ENCODE results near the gene IGLL5.

Gene IGLL5

GRCh38 chr22:22878801-22879674 lies 8.6 kb upstream of the IGLL5 start:
- no peaks in the 10 kb centered on the region for H3K79me1 ChIP-seq (ENCODE audit: low read length)
- H3K14ac ChIP-seq (ENCODE audit: low read length): no peak overlapping the region
- H3K23ac ChIP-seq (ENCODE audit: low read length): no peak overlapping the region
- H3K9me3 ChIP-seq (ENCODE audit: insufficient read depth, low read depth, low read length): peaks cover 4% of the 10 kb centered on the region
- no peak overlapping the region for H3K9ac ChIP-seq (ENCODE audit: low read length)
- no peak overlapping the region for H3K27ac ChIP-seq (ENCODE audit: low read depth, low read length)
- no peaks in the 10 kb centered on the region for H3K4me1 ChIP-seq (ENCODE audit: control insufficient read depth in 1 of 2, insufficient read depth in 2 of 2, low read length in 2 of 2)
- no peak overlapping the region for H4K91ac ChIP-seq (ENCODE audit: low read depth, low read length)
- H4K8ac ChIP-seq (ENCODE audit: low read depth, low read length): no peak overlapping the region
- no peak overlapping the region for H2BK12ac ChIP-seq (ENCODE audit: low read length)
- H3K4me2 ChIP-seq (ENCODE audit: low read length): no peak overlapping the region
- no peak overlapping the region for H2AFZ ChIP-seq (ENCODE audit: insufficient read depth, low read length, poor library complexity)
- WGBS (ENCODE audit: extremely low coverage, insufficient coverage, insufficient read length): no CpG with 5 or more reads among the region's 11 CpGs
- no peak overlapping the region for H2BK5ac ChIP-seq (ENCODE audit: low read depth, low read length, poor library complexity)
- H3K4ac ChIP-seq (ENCODE audit: low read depth, low read length): no peak overlapping the region
- no peaks in the 10 kb centered on the region for H3K79me2 ChIP-seq (ENCODE audit: control insufficient read depth, insufficient read depth, low read length, poor library complexity)
- H3K18ac ChIP-seq (ENCODE audit: low read length): no peak overlapping the region
- no peak overlapping the region for H2AK5ac ChIP-seq (ENCODE audit: low read length)
- H3K36me3 ChIP-seq (ENCODE audit: control insufficient read depth in 1 of 2, insufficient read depth in 2 of 2, low read length in 2 of 2): no peaks in the 10 kb centered on the region
- no peaks in the 10 kb centered on the region for H3K27me3 ChIP-seq (ENCODE audit: insufficient read depth, low read length)
- H4K12ac ChIP-seq (ENCODE audit: low read depth, low read length): no peak overlapping the region
- H3K4me3 ChIP-seq (ENCODE audit: low read depth, low read length): no peak overlapping the region
- H2BK120ac ChIP-seq (ENCODE audit: insufficient read depth, low read length, poor library complexity): no peak overlapping the region
- no peak for DNase-seq

- no CpG with 5 or more reads among the region's 5 CpGs for WGBS (ENCODE audit: extremely low coverage, insufficient coverage, insufficient read length)
- no peaks in the 10 kb centered on the region for H3K27me3 ChIP-seq (ENCODE audit: insufficient read depth, low read length)
Observed at GRCh38 chr22:22879675-22880155, 7.9 kb upstream of the IGLL5 start.

GRCh38 chr22:22880645-22881044 lies 7.0 kb upstream of the IGLL5 start:
- Histone ChIP-seq H3K27ac (ENCODE audit: low read depth, low read length) (no peak overlapping the region), H3K23ac (ENCODE audit: low read length) (no peak overlapping the region), H4K12ac (ENCODE audit: low read depth, low read length) (no peak overlapping the region), H3K79me2 (ENCODE audit: control insufficient read depth, insufficient read depth, low read length, poor library complexity) (no peaks in the 10 kb centered on the region), H2AFZ (ENCODE audit: insufficient read depth, low read length, poor library complexity) (no peak overlapping the region), H2BK120ac (ENCODE audit: insufficient read depth, low read length, poor library complexity) (no peak overlapping the region), H3K14ac (ENCODE audit: low read length) (no peak overlapping the region), H3K9me3 (ENCODE audit: insufficient read depth, low read depth, low read length) (peaks cover 4% of the 10 kb centered on the region), H2AK5ac (ENCODE audit: low read length) (no peak overlapping the region), H3K18ac (ENCODE audit: low read length) (no peak overlapping the region), H2BK12ac (ENCODE audit: low read length) (no peak overlapping the region), H3K4me2 (ENCODE audit: low read length) (no peak overlapping the region), H3K4me3 (ENCODE audit: low read depth, low read length) (no peak overlapping the region), H4K8ac (ENCODE audit: low read depth, low read length) (no peak overlapping the region), H3K9ac (ENCODE audit: low read length) (no peak overlapping the region), H3K4me1 (ENCODE audit: control insufficient read depth in 1 of 2, insufficient read depth in 2 of 2, low read length in 2 of 2) (no peaks in the 10 kb centered on the region), H3K36me3 (ENCODE audit: control insufficient read depth in 1 of 2, insufficient read depth in 2 of 2, low read length in 2 of 2) (no peaks in the 10 kb centered on the region), H3K4ac (ENCODE audit: low read depth, low read length) (no peak overlapping the region), H4K91ac (ENCODE audit: low read depth, low read length) (no peak overlapping the region), H3K27me3 (ENCODE audit: insufficient read depth, low read length) (no peaks in the 10 kb centered on the region), H2BK5ac (ENCODE audit: low read depth, low read length, poor library complexity) (no peak overlapping the region), H3K79me1 (ENCODE audit: low read length) (no peaks in the 10 kb centered on the region)
- DNase-seq: no peak
- no CpG with 5 or more reads among the region's 9 CpGs for WGBS (ENCODE audit: extremely low coverage, insufficient coverage, insufficient read length)

More at GRCh38 chr22:22879675-22880155, 7.9 kb upstream of the IGLL5 start:
- H3K79me1 ChIP-seq (ENCODE audit: low read length): no peaks in the 10 kb centered on the region
- H3K79me2 ChIP-seq (ENCODE audit: control insufficient read depth, insufficient read depth, low read length, poor library complexity): no peaks in the 10 kb centered on the region
- H3K14ac ChIP-seq (ENCODE audit: low read length): no peak overlapping the region
- H2BK12ac ChIP-seq (ENCODE audit: low read length): no peak overlapping the region
- no peak overlapping the region for H4K91ac ChIP-seq (ENCODE audit: low read depth, low read length)
- no peak overlapping the region for H4K12ac ChIP-seq (ENCODE audit: low read depth, low read length)
- H3K4me1 ChIP-seq (ENCODE audit: control insufficient read depth in 1 of 2, insufficient read depth in 2 of 2, low read length in 2 of 2): no peaks in the 10 kb centered on the region
- no peak overlapping the region for H2BK5ac ChIP-seq (ENCODE audit: low read depth, low read length, poor library complexity)
- no peak overlapping the region for H3K4ac ChIP-seq (ENCODE audit: low read depth, low read length)
- no peak overlapping the region for H3K27ac ChIP-seq (ENCODE audit: low read depth, low read length)
- H3K9ac ChIP-seq (ENCODE audit: low read length): peak overlapping the region; percentile 22
- H3K9me3 ChIP-seq (ENCODE audit: insufficient read depth, low read depth, low read length): peaks cover 4% of the 10 kb centered on the region
- no peak overlapping the region for H2AFZ ChIP-seq (ENCODE audit: insufficient read depth, low read length, poor library complexity)
- no peak for DNase-seq
- no peak overlapping the region for H3K18ac ChIP-seq (ENCODE audit: low read length)
- no peaks in the 10 kb centered on the region for H3K36me3 ChIP-seq (ENCODE audit: control insufficient read depth in 1 of 2, insufficient read depth in 2 of 2, low read length in 2 of 2)
- H2AK5ac ChIP-seq (ENCODE audit: low read length): no peak overlapping the region
- no peak overlapping the region for H3K4me2 ChIP-seq (ENCODE audit: low read length)
- no peak overlapping the region for H4K8ac ChIP-seq (ENCODE audit: low read depth, low read length)
- no peak overlapping the region for H3K4me3 ChIP-seq (ENCODE audit: low read depth, low read length)
- H2BK120ac ChIP-seq (ENCODE audit: insufficient read depth, low read length, poor library complexity): no peak overlapping the region
- H3K23ac ChIP-seq (ENCODE audit: low read length): peak overlapping the region; percentile 24

- Histone ChIP-seq H3K14ac (ENCODE audit: low read length) (no peak overlapping the region), H3K4me3 (ENCODE audit: low read depth, low read length) (no peak overlapping the region), H3K4me1 (ENCODE audit: control insufficient read depth in 1 of 2, insufficient read depth in 2 of 2, low read length in 2 of 2) (no peaks in the 10 kb centered on the region), H4K12ac (ENCODE audit: low read depth, low read length) (no peak overlapping the region), H2BK120ac (ENCODE audit: insufficient read depth, low read length, poor library complexity) (no peak overlapping the region), H2AK5ac (ENCODE audit: low read length) (no peak overlapping the region), H3K9me3 (ENCODE audit: insufficient read depth, low read depth, low read length) (peaks cover 4% of the 10 kb centered on the region), H3K27ac (ENCODE audit: low read depth, low read length) (no peak overlapping the region), H3K27me3 (ENCODE audit: insufficient read depth, low read length) (no peaks in the 10 kb centered on the region), H3K79me2 (ENCODE audit: control insufficient read depth, insufficient read depth, low read length, poor library complexity) (no peaks in the 10 kb centered on the region), H3K4ac (ENCODE audit: low read depth, low read length) (no peak overlapping the region), H3K4me2 (ENCODE audit: low read length) (no peak overlapping the region), H4K8ac (ENCODE audit: low read depth, low read length) (no peak overlapping the region), H3K9ac (ENCODE audit: low read length) (no peak overlapping the region), H4K91ac (ENCODE audit: low read depth, low read length) (no peak overlapping the region), H3K36me3 (ENCODE audit: control insufficient read depth in 1 of 2, insufficient read depth in 2 of 2, low read length in 2 of 2) (no peaks in the 10 kb centered on the region), H2BK12ac (ENCODE audit: low read length) (no peak overlapping the region), H2AFZ (ENCODE audit: insufficient read depth, low read length, poor library complexity) (no peak overlapping the region), H2BK5ac (ENCODE audit: low read depth, low read length, poor library complexity) (no peak overlapping the region), H3K23ac (ENCODE audit: low read length) (no peak overlapping the region), H3K18ac (ENCODE audit: low read length) (no peak overlapping the region), H3K79me1 (ENCODE audit: low read length) (no peaks in the 10 kb centered on the region)
- DNase-seq: peak; percentile 49 to 54
- no CpG with 5 or more reads among the region's 10 CpGs for WGBS (ENCODE audit: extremely low coverage, insufficient coverage, insufficient read length)
Observed at GRCh38 chr22:22881116-22882000, 6.3 kb upstream of the IGLL5 start.

Measured in trophoblast cell (in vitro differentiated cells and primary cell).